ENCODE data around the gene MORN1. TPM values are rescaled to one million over a fixed set of nuclear protein-coding genes. Genes with fewer than 3 reads are reported as not detected.

The MORN1 gene
- total and polyA plus RNA-seq, 2 of the 8 experiments (the other 6 are each of a cell fraction or from before 2014, with no cell fraction given), result 5.0 to 9.1 TPM

DNA sequence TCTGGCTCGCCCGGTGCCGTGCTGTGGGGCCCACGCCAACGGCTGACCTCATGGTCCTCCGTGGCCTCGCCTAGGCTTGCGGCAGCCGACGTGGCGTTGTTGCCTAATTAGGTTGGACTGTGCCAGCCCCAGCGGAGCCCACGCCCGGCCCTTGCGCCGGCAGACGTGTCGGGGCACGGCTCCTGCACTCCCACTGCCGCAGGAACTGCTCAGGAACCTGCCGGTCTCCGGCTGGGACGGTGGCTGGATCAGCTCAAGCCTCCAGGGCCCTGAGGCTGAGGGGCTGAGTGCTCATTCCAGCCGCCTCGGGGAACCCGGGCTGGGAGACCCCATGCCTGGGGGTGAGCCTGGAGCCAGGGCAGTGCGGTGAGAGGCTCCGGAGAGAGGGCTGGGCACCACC, 37.1 kb upstream of the MORN1 start (continued):
- TF ChIP-seq KDM4A (IDR thresholded peaks at IDR 0.05; ENCODE audit: low read depth, low read length, severe bottlenecking) (no peak), EGR1 (IDR thresholded peaks at IDR 0.05; ENCODE audit: borderline replicate concordance, low read depth, low read length) (no peak), SUZ12 (IDR thresholded peaks at IDR 0.05; ENCODE audit: low read length) (no peak), HDAC2 (IDR thresholded peaks at IDR 0.05; ENCODE audit: borderline replicate concordance in 1 of 2, low read depth in 2 of 2, low read length in 2 of 2) (no peak), SP4 (IDR thresholded peaks at IDR 0.05; ENCODE audit: low read length) (no peak), TAF1 (IDR thresholded peaks at IDR 0.05; ENCODE audit: low read depth, low read length) (no peak), RNF2 (IDR thresholded peaks at IDR 0.05; ENCODE audit: borderline replicate concordance, low read depth, low read length, missing control alignments, poor library complexity, severe bottlenecking) (no peak)

Measured in H1 (cell line).